NB4 (cell line): ENCODE results near the gene CCDC170.

Source experiments
- DNase-seq: peaks from one replicate; pipeline ENCODE4 v3.0.0; 2010; ENCODE audit warnings: low read depth
- H3K4me3 ChIP-seq: one replicate; pipeline ENCODE4 v1.5.1; 2011; ENCODE audit warnings: mild to moderate bottlenecking, low read depth, low read length, moderate library complexity
- CTCF ChIP-seq: IDR thresholded peaks from one replicate; pipeline ENCODE4 v1.5.1; 2012; ENCODE audit warnings: low read depth, low read length
- MAX ChIP-seq: IDR thresholded peaks from 2 replicates; pipeline ENCODE4 v1.6.1; 2011; ENCODE audit warnings: low read depth, low read length
- MYC ChIP-seq: IDR thresholded peaks from 2 replicates; pipeline ENCODE4 v1.6.1; 2011; ENCODE audit warnings: low read depth, low read length
- POLR2A ChIP-seq: IDR thresholded peaks from 2 replicates; pipeline ENCODE4 v1.6.1; 2011; ENCODE audit warnings: mild to moderate bottlenecking; ENCODE audit not compliant: insufficient read length; ENCODE audit errors: extremely low read depth

The CCDC170 gene

GRCh38 chr6:151553416-151554165 is 59.8 kb downstream of the CCDC170 start:
- no peak for DNase-seq
- H3K4me3 ChIP-seq, result no peak overlapping the region
- TF ChIP-seq CTCF (no peak), POLR2A (no peak), MAX (no peak), MYC (no peak)

GRCh38 chr6:151561238-151561637 is 67.4 kb downstream of the CCDC170 start:
- H3K4me3 ChIP-seq, result no peak overlapping the region
- TF ChIP-seq POLR2A (no peak), MYC (no peak), CTCF (no peak), MAX (no peak)
- DNase-seq, result no peak

- H3K4me3 ChIP-seq, result no peak overlapping the region
- DNase-seq, result no peak
- TF ChIP-seq MAX (no peak), CTCF (no peak), MYC (no peak), POLR2A (no peak)
These were observed 70.8 kb downstream of the CCDC170 start for GRCh38 chr6:151564654-151565053.

- H3K4me3 ChIP-seq, result no peak overlapping the region
- DNase-seq, result no peak
- no peak for TF ChIP-seq POLR2A
- TF ChIP-seq MAX, result no peak
These were observed 72.1 kb downstream of the CCDC170 start for GRCh38 chr6:151565940-151566339.

GRCh38 chr6:151566557-151566956 is 72.7 kb downstream of the CCDC170 start:
- DNase-seq, result no peak
- no peak for TF ChIP-seq POLR2A
- TF ChIP-seq CTCF, result no peak
- no peak for TF ChIP-seq MAX
- no peak for TF ChIP-seq MYC
- H3K4me3 ChIP-seq, result no peak overlapping the region

GRCh38 chr6:151576633-151577032 is 82.8 kb downstream of the CCDC170 start:
- TF ChIP-seq MYC, result no peak
- no peak for TF ChIP-seq CTCF
- TF ChIP-seq MAX, result no peak
- no peak for TF ChIP-seq POLR2A
- H3K4me3 ChIP-seq, result no peak overlapping the region
- DNase-seq, result no peak
